D341Med (cell line): ENCODE data around the gene RPS6KA5.
"Not testable (repeated sequence)": the region's sequence is repeated elsewhere in the genome, so short reads cannot be mapped to it uniquely, and the experiment has no call there.

Experiments used
- DNase-seq: peaks from one replicate; pipeline ENCODE4 v3.0.0; 2012; ENCODE audit warnings: low spot score

The RPS6KA5 gene

GRCh38 chr14:90985601-90986242, 74.7 kb downstream of the RPS6KA5 start:
- no peak for DNase-seq

GRCh38 chr14:90983560-90983959, 76.9 kb downstream of the RPS6KA5 start:
- DNase-seq = no peak

GRCh38 chr14:90981636-90982035, 78.8 kb downstream of the RPS6KA5 start:
- DNase-seq = no peak

- not testable (repeated sequence) for DNase-seq
These were observed 79.8 kb downstream of the RPS6KA5 start for GRCh38 chr14:90980636-90981035.

- DNase-seq = peak; percentile 36
These were observed 80.9 kb downstream of the RPS6KA5 start for GRCh38 chr14:90979515-90979914.

- DNase-seq = no peak
These were observed 84.3 kb downstream of the RPS6KA5 start for GRCh38 chr14:90976101-90976500.

GRCh38 chr14:90971687-90972086, 88.8 kb downstream of the RPS6KA5 start:
- DNase-seq = no peak

GRCh38 chr14:90970167-90970600, 90.3 kb downstream of the RPS6KA5 start:
- DNase-seq = no peak

GRCh38 chr14:90969531-90970166, 90.8 kb downstream of the RPS6KA5 start:
- no peak for DNase-seq

- DNase-seq = no peak
These were observed 92.4 kb downstream of the RPS6KA5 start for GRCh38 chr14:90968025-90968424.

- no peak for DNase-seq
These were observed 93.9 kb downstream of the RPS6KA5 start for GRCh38 chr14:90966493-90966892.

- DNase-seq = no peak
These were observed 94.7 kb downstream of the RPS6KA5 start for GRCh38 chr14:90965765-90966164.

- no peak for DNase-seq
These were observed 97.1 kb downstream of the RPS6KA5 start for GRCh38 chr14:90963343-90963742.

- no peak for DNase-seq
These were observed 97.8 kb downstream of the RPS6KA5 start for GRCh38 chr14:90962505-90963109.

- no peak for DNase-seq
These were observed 99.6 kb downstream of the RPS6KA5 start for GRCh38 chr14:90960818-90961217.

- no peak for DNase-seq
These were observed 101.1 kb downstream of the RPS6KA5 start for GRCh38 chr14:90959344-90959743.

- no peak for DNase-seq
These were observed 104.2 kb downstream of the RPS6KA5 start for GRCh38 chr14:90956273-90956672.

- not testable (repeated sequence) for DNase-seq
These were observed 106.8 kb downstream of the RPS6KA5 start for GRCh38 chr14:90953643-90954042.

- DNase-seq = no peak
These were observed 117.1 kb downstream of the RPS6KA5 start for GRCh38 chr14:90943367-90943766.

GRCh38 chr14:90942511-90942910, 117.9 kb downstream of the RPS6KA5 start:
- no peak for DNase-seq

- no peak for DNase-seq
These were observed 118.7 kb downstream of the RPS6KA5 start for GRCh38 chr14:90941706-90942105.

GRCh38 chr14:90940318-90940962, 120.0 kb downstream of the RPS6KA5 start:
- DNase-seq = no peak

- not testable (repeated sequence) for DNase-seq
These were observed 121.1 kb downstream of the RPS6KA5 start for GRCh38 chr14:90939252-90939795.
